ENCODE results near the gene PITPNM1. TPM values are rescaled to one million over a fixed set of nuclear protein-coding genes. Genes with fewer than 3 reads are reported as not detected.
"Not testable (repeated sequence)": the region's sequence is repeated elsewhere in the genome, so short reads cannot be mapped to it uniquely, and the experiment has no call there.

PITPNM1 gene
- total RNA-seq, 4 donors from 2014 or later: 4.0 to 12.2 (median 7.7) TPM

GRCh38 chr11:67468456-67468758, 36.8 kb downstream of the PITPNM1 start:
- Histone ChIP-seq H3K27me3 (no peaks in the 10 kb centered on the region), H3K4me3 (peak overlapping the region; percentile 86 to 98 (median 94)), H3K9me3 (no peaks in the 10 kb centered on the region), H3K27ac (peak overlapping the region; percentile 79 to 96 (median 88)), H3K36me3 (no peaks in the 10 kb centered on the region), H3K4me1 (peaks cover 15 to 23% of the 10 kb centered on the region in 2 donors)
- ATAC-seq: no peak
- TF ChIP-seq POLR2A (IDR thresholded peaks at IDR 0.05): no peak
- TF ChIP-seq, protein P1, sequence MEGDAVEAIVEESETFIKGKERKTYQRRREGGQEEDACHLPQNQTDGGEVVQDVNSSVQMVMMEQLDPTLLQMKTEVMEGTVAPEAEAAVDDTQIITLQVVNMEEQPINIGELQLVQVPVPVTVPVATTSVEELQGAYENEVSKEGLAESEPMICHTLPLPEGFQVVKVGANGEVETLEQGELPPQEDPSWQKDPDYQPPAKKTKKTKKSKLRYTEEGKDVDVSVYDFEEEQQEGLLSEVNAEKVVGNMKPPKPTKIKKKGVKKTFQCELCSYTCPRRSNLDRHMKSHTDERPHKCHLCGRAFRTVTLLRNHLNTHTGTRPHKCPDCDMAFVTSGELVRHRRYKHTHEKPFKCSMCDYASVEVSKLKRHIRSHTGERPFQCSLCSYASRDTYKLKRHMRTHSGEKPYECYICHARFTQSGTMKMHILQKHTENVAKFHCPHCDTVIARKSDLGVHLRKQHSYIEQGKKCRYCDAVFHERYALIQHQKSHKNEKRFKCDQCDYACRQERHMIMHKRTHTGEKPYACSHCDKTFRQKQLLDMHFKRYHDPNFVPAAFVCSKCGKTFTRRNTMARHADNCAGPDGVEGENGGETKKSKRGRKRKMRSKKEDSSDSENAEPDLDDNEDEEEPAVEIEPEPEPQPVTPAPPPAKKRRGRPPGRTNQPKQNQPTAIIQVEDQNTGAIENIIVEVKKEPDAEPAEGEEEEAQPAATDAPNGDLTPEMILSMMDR (IDR thresholded peaks at IDR 0.05 in 4 of 5, conservative IDR thresholded peaks at IDR 0.05 in 1 of 5): no peak
- no peak for DNase-seq
- in situ Hi-C loops (cut with MboI; ENCODE audit: low sequenced_read_pairs in 4 of 4) (no loop called here), intact Hi-C loops (cut with DNase I; ENCODE audit: low total_unique reads) (loop anchor here (5.0 kb wide), 1 partner anchor 41 kb away; the partner anchor contains the start of gene RPS6KB2)

- H3K27me3 ChIP-seq: no peaks in the 10 kb centered on the region
- peak overlapping the region; percentile 86 to 98 (median 94) for H3K4me3 ChIP-seq
- H3K36me3 ChIP-seq: no peaks in the 10 kb centered on the region
- intact Hi-C loops (cut with DNase I; ENCODE audit: low total_unique reads) (loop anchor here (5.0 kb wide), 1 partner anchor 41 kb away; the partner anchor contains the start of gene RPS6KB2), in situ Hi-C loops (cut with MboI; ENCODE audit: low sequenced_read_pairs in 4 of 4) (no loop called here)
- no peaks in the 10 kb centered on the region for H3K9me3 ChIP-seq
- H3K27ac ChIP-seq: peak overlapping the region; percentile 79 to 96 (median 88)
- DNase-seq (no peak), ATAC-seq (no peak)
- peaks cover 15 to 23% of the 10 kb centered on the region in 2 donors for H3K4me1 ChIP-seq
- TF ChIP-seq POLR2A (IDR thresholded peaks at IDR 0.05): no peak
- TF ChIP-seq, protein P1 (IDR thresholded peaks at IDR 0.05 in 4 of 5, conservative IDR thresholded peaks at IDR 0.05 in 1 of 5): no peak
These were observed 37.1 kb downstream of the PITPNM1 start for GRCh38 chr11:67468056-67468455.

- no peak overlapping the region for H3K27ac ChIP-seq
- no peak overlapping the region for H3K4me3 ChIP-seq
- TF ChIP-seq POLR2A (IDR thresholded peaks at IDR 0.05): no peak
- TF ChIP-seq, protein P1 (IDR thresholded peaks at IDR 0.05 in 4 of 5, conservative IDR thresholded peaks at IDR 0.05 in 1 of 5): no peak
- in situ Hi-C loops (cut with MboI; ENCODE audit: low sequenced_read_pairs in 4 of 4) (no loop called here), intact Hi-C loops (cut with DNase I; ENCODE audit: low total_unique reads) (loop anchor here (5.0 kb wide), 1 partner anchor 40 kb away; the partner anchor contains the start of gene RPS6KB2)
- ATAC-seq (no peak), DNase-seq (no peak)
- no peaks in the 10 kb centered on the region for H3K27me3 ChIP-seq
- peaks cover 15 to 23% of the 10 kb centered on the region in 2 donors for H3K4me1 ChIP-seq
- H3K36me3 ChIP-seq: no peaks in the 10 kb centered on the region
- H3K9me3 ChIP-seq: no peaks in the 10 kb centered on the region
These were observed 38.0 kb downstream of the PITPNM1 start for GRCh38 chr11:67466962-67467771.

DNA sequence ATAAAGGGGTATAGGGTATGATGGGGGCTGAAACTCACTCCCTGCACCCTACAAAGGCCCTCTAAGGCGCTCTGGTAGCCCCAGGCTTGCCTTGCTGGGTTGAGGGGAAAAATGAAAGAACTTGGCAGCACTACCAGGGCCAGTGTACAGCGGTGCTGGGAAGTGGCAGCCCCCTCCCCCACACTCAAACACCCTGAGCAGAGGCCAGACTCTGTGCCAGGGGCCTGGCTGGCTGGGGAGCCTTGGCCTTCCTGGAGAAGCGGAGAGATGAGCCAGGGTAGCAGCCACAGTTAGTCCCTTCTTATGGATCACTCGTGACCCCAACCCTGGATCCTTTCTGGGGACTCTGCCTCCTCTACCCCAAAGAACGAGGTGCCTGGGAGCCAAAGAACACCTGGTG, 38.8 kb downstream of the PITPNM1 start:
- in situ Hi-C loops (cut with MboI; ENCODE audit: low sequenced_read_pairs in 4 of 4): no loop called here
- no peak for TF ChIP-seq POLR2A (IDR thresholded peaks at IDR 0.05)
- TF ChIP-seq, protein P1 (IDR thresholded peaks at IDR 0.05 in 4 of 5, conservative IDR thresholded peaks at IDR 0.05 in 1 of 5): no peak

DNA sequence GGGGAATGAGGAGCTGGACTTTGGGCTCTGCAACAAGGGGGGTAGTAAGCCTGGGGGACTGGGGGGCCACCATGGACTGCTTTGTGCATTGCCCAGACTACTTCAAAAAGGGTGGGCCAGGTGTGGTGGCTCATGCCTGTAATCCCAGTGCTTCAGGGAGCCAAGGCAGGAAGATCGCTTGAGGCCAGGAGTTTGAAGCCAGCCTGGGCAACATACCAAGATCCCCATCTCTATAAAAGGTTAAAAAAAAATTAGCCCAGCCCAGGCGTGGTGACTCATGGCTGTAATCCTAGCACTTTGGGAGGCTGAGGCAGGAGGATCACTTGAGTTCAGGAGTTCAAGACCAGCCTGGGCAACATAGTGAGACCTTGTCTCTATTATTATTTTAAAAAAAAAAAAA, 39.6 kb downstream of the PITPNM1 start:
- DNase-seq; H3K27me3 ChIP-seq; H3K9me3 ChIP-seq; H3K36me3 ChIP-seq; ATAC-seq; in situ Hi-C loops (cut with MboI; ENCODE audit: low sequenced_read_pairs in 4 of 4): not testable (repeated sequence)
- peaks cover 15 to 23% of the 10 kb centered on the region in 2 donors for H3K4me1 ChIP-seq
- peak overlapping the region in 2 of 4 donors; percentile 67 for H3K4me3 ChIP-seq
- intact Hi-C loops (cut with DNase I; ENCODE audit: low total_unique reads): loop anchor here (2.0 to 5.0 kb wide), 2 partner anchors 23 to 38 kb away; partner anchors contain the start of genes CORO1B and RPS6KB2
- peak overlapping the region in 3 of 4 donors; percentile 81 to 94 (median 85) for H3K27ac ChIP-seq

More for the DNA sequence above, 38.8 kb downstream of the PITPNM1 start:
- Histone ChIP-seq H3K4me1 (peaks cover 15 to 23% of the 10 kb centered on the region in 2 donors), H3K27ac (no peak overlapping the region), H3K36me3 (no peaks in the 10 kb centered on the region), H3K27me3 (no peaks in the 10 kb centered on the region), H3K4me3 (no peak overlapping the region), H3K9me3 (no peaks in the 10 kb centered on the region)
- DNase-seq (no peak), ATAC-seq (no peak)
- intact Hi-C loops (cut with DNase I; ENCODE audit: low total_unique reads): loop anchor here (5.0 kb wide), 1 partner anchor 39 kb away; the partner anchor contains the start of gene RPS6KB2
